RPMI8226 (cell line): ENCODE results near the gene DENND5B.
"Not testable (repeated sequence)": the region's sequence is repeated elsewhere in the genome, so short reads cannot be mapped to it uniquely, and the experiment has no call there.

Experiments used
- DNase-seq: peaks from one replicate; pipeline ENCODE4 v3.0.0-alpha.2; 2015

DENND5B gene

DNA sequence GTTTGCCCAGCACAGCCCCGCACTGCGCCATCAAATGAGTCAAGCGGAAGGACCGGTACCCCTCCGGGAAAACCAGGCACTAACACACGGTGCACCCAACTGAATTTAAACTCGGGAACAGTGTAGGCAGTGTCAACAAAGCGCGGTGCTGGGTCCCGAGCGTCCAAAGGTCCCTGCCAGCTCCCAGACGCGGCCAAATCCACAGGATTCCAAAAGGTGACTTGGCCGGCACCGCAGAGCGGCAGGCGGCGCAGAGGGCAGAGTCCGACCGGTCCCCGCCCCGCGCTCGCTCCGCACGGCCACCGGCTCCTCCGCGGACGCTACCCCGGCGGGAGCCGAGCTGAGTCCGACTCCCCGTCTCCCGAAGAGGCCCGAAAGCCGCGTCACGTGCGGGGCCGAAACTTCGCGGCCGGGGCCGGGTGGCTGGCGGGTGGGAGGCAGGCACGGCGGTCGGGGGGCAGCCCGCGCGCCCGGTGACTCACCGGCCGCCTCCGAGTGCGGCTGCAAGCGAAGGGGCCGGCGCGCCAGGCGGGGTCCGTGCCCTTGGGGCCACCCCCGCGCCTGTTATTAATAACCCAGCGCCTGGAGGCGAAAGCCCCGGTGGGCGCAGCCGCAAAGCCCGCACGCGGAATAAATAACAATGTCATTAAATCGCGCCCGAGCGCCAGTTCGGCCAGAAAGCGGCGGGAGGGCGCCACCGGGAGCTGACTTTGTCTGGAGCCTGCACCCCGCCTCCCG, 863 bp downstream of the DENND5B start:
- peak; percentile 45 for DNase-seq

DNA sequence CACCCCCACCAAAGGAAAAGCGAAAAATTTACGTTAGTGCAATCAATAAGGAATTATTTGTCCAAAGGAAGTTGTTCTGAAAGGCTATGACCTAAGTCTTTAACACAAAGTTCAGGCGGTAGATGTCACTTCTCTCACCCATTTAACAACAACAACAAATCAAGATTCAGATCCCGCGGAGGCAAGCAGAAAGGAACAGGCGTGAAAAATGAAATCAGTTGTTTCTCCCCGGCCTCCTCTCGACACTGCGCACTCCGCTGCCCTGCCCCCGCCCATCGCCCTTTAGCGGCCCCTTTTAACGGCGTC, 1.4 kb downstream of the DENND5B start:
- no peak for DNase-seq

DNA sequence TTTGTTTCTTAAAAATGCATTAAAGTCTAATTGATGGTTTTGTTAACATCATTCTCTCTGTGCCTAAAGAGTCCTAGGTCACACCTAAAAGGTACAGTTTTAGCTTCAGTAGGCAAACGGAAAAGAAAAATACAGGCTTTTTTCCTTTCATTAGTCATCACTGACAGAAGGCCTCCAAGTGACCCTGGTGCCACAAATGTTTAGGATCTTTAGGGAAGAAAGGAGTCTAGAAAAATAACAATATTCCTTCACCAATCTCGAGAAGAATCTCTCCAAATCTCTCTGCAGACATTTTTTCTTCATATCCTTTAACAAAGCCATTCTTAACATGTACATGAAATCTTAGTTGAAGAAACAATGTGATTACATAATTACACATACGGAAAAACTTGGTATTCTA, 2.0 kb downstream of the DENND5B start:
- DNase-seq, result no peak

DNA sequence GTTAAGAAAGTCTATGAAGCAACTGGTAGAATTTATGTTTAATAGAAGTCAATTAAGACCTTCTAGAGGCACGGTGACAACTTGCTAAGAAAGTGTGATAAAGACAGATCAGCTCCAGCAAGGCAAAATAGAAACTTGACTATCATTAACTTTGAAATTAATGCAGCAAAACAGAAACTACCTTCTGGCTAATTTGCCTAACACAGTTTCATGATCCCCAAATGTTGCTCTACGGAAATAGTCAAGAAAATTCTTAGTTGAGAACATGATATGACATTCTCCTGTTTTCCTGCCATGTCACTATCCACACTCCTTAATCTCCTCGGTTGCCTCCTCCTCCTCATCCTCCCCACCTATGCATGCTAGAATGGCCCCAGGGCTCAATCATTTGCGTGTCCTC, 4.2 kb downstream of the DENND5B start:
- DNase-seq, result no peak

DNA sequence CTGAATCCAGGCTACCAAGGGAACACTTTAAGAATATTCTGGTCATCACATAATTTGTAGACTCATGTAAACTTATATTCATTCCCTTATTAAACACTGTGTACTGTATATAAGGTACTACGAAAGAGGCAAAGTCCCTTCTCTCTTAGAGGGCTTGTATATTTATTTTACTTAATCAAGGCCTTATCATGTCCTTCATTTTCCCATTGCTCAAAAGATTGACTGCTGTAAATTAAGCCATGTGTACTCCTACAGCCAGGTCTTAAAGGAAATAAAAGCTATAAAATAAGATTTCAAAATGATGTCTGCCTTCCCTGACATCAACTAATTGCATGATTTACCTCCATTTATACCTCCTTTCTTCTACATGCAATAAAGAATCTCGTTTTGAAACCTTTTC, 5.0 kb downstream of the DENND5B start:
- no peak for DNase-seq

DNA sequence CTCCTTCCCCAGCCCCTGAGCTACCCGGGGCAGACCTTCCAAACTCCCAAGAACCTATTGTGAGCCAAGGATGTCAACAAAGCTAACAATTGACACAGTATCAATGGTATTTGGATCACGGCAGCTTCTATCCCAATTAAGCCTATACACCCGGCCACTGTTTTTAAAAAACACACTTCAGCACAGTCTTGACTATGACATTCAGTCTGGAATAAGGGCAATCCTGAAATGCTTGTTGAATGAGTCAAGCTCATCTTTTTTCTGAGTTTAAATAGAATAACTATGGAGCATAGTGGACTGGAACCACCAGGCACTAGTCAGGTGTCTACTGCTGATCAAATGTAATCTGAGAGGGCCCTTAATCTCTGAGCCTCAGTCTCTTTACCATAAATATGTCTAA, 5.7 kb downstream of the DENND5B start:
- DNase-seq, result no peak

DNA sequence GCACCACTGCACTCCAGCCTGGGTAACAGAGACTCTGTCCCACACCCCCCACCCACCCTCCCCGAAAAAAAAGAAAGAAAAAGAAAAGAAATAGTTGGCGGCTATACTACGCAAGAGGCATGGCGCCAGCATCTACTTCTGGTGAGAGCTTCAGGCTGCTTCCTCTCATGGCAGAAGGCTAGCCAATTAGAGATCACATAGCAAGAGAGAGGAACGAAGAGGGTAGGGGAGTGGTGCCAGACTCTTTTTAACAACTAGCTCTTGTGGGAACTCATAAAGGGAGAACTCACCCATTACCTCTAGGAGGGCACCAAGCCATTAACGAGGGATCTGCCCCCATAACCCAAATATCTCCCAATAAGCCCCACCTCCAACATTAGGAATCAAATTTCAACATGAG, 6.2 kb downstream of the DENND5B start:
- DNase-seq, result no peak

DNA sequence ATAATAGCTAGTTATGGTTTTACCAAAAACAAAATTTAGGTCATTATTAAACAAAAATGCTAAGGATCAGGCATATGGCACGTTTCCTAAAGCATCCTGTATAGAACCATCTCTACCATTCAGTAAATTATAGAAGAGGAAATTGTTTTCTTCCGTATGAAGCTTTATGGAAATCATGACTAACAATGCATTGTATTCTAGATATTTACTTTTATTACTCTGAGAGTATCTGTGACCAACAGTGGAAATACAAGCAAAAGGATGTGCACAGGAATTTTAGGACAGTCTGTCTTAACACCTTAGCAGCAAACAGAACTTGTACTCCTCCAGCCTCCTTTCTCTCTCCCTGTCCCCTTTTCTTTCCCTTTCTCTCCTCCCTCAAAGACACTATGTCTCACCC, 7.1 kb downstream of the DENND5B start:
- DNase-seq, result no peak

DNA sequence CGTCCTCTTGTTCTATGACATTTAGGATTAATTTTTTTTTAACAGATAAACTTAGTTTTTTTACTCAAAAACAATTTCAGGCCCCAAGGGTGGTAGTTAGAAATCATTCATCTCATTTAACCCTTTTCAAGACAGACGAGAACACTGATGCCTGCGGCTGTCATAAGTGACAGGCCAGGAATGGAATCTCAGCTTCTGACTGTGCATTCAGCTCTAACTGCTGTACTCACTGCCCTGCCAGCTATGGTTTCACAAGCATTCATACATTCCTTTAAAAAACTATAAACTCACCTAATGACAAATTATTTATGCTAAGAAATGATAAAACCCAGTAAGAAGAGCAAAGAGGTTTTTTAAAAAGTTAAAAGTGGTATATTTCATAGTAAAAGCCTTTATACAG, 8.8 kb downstream of the DENND5B start:
- no peak for DNase-seq

DNA sequence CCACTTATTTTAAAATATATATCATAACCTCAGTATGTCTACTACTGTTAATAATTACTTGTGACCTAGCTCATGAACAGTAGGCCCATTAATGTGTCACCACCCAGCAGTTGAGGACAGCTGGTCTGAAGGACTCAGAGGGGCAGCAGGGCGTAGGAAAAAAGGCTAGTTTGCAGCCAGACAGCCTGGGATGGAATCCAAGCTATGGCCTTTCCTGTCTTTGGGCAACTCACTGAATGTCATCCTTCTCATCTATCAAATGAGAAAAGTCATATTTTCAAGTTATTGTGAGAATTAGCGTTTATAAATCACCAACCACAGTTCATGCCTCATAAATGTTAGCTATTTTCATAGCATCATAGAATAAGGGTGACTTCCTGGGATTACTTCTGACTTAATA, 12.3 kb downstream of the DENND5B start:
- no peak for DNase-seq

DNA sequence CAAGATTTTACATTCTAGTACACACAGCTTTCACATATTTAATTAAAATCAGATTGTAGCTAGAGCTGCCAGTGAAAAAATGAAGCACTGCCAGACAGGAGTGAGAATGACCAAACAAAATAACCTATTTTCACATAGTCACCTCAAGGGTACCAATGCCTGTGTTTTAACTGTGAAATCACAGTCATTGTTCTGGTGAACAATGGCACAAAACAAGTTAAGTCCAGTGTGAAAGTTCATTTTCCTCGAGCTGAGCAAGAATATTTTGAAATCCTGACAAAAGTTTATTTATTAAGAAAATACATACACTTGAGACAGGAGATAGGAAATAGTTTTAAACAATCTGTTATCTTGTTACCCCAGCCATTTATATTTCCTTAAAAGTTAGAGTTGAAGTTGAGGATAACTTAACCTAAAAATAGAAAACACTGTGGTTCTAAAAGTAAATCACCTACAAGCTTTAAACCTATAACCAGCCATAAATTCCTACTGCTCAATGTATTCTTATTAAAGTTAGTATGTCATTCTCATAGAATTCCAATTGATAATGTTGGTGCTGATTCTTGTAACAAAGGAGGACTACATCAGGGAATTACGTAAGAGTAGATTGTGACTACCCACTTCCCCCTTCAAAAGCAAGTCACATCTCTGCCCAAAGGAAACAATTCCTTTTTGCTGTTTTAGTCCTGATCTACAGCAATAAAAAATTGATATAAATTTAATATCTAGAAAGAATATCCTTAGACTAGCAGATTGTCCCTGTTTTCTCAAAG, 15.9 kb downstream of the DENND5B start:
- DNase-seq, result no peak

DNA sequence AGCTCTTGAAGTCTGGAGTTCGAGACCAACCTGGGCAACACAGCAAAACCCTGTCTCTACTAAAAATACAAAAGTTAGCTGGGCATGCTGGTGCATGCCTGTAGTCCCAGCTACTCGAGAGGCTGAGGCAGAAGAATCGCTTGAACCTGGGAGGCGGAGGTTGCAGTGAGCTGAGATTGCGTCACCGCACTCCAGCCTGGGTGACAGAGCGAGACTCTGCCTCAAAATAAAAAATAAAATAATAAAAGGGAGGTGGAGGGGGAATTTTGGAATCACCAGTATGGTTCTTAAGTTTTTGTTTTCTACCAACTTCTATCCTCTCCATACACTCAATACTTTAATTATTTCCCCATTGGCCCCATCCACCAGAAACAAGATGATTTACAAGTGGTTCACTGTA, 16.6 kb downstream of the DENND5B start:
- not testable (repeated sequence) for DNase-seq

DNA sequence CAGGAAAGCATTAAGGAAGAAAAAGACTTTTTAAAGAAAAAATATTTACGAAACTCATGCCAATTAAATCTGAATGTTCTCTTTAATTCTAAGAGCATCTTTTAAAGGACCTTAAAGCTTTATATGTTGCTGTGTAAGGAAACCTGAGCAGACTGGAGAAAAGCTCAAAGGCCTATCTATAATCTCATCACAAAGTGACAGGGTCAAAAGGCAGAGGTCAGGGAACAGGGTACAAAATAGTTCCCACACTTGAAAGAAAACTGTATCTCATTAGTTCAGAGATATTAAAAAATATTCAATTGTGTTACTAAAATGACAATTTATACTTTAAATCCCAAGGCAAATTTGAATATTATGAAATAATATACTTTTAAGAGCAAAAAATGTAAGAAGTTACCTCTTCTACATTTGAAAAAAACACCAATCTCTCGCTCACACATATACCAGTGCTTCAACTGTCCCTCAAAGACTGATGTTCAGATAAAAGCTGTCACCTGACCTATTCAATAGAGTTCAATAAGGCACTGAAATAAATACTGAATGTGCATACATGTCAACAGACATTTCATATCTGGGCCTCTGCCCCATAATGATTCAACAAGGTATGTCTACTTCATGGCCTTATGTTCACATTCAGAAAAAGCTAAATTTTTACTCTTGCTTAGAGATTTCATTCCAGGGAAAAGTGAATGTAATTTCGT, 17.9 kb downstream of the DENND5B start:
- no peak for DNase-seq

DNA sequence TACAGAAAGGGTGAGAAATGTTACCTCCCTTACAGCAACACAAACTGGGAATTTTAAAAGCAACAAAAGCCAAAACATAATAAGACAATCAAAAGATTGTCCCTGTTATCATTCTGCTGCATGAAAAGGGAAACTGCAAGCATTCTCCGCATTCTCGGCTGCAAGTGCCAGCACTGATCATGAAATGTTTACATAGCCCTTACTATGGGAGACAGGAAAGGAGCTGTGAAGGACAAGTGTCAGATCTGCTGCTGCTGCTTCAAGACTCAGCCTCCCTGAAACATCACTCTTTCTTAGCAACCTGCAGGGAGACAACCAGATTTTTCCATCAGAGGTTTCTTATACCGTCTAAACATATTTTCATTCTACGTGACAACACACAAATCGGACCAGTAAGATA, 20.1 kb downstream of the DENND5B start:
- DNase-seq, result no peak

DNA sequence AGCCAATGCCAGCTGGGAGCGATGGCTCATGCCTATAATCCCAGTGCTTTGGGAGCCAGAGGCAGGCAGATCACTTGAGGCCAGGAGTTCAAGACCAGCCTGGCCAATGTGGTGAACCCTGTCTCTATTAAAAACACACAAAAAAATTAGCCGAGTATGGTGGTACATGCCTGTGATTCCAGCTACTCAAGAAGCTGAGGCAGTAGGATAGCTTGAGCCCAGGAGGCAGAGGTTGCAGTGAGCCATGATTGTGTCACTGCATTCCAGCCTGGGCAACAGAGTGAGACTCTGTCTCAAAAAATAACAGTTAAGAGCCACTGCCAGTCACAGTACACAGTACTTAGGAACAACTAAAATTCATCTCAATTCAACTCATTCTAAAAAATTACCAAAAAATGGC, 21.4 kb downstream of the DENND5B start:
- not testable (repeated sequence) for DNase-seq

DNA sequence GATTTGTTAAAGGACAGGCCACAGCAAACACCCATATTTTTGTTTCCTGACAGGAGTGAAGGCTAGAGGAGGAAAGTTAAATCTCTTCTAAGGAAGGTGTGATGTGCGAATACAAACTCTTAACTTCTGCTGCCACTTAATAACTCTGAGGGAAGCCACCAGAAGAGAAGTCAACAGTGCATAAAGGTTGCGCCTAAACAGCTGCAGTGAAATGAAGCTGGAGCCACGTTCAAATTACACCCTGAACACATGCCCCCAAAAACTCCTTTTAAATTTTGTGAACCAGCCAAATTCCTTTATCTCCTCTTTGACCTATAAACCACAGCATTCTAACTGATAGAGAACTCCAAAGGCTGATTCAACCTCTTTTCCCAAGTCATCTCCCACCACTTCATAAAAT, 22.4 kb downstream of the DENND5B start:
- no peak for DNase-seq

DNA sequence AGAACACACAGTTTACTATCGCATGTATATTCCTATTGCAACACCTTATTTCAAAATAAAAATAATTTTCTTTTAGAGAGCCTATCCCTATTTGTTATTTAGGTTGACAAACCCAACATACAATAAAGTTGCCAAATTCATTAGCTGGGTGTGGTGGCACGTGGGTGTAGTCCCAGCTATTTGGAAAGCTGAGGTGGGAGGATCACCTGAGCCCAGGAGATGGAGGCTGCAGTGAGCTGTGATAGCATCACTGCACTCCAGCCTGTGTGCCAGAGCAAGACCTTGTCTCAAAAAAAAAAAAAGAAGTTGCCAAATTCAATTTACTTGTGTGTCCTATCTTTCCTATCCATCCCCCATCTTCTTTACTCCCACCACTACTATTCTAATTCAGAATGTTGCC, 23.9 kb downstream of the DENND5B start:
- no peak for DNase-seq

DNA sequence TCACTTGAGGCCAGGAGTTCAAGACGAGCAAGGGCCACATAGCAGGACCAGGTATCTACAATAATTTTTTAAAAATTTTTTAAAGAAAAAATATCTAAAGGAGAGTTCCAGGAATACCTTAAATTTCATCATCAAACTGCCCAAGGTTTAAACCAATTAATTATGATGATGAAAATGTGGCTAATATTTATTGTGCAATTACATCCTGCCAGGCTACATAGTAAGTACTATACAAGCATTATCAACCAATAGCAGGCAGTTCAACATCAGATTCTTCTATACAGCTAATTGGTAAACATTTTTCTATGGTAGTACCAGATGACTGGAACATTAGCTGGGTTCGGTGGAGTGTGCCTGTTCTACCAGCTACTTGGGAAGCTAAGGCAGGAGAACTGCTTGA, 24.4 kb downstream of the DENND5B start:
- DNase-seq, result no peak

DNA sequence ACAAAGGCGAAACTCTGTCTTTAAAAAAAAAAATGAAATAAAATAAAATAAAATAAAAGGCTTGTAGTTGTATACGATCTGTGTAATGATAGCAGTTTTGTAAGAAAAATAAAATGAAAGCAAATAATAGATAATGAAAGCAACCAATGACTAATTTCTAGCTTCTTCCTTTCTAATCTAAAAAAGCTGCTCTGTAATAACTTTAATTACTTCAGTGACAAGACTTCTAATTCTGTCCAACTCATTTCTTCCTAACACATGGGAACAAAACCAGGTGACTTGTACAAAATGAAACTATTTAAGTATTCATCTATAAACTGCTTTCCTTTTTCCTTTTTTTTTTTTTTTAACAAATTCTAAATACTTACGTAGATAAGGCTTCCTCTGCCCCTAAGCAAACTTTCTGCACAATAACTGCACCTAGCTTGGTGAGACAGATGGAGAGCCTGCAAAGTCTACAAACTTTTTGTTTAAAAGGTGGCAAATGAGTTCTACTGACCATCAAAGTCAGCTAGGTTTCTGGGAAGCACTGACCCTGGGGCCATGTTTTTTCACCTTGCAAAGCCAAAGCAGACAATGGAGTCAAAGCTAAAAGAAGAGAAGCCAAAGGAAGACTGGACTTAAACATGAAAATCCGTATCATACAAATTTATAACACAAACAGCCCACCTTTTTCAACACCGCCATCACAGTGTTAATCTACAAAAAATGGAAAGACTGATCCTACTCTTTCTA, 28.2 kb downstream of the DENND5B start:
- no peak for DNase-seq

DNA sequence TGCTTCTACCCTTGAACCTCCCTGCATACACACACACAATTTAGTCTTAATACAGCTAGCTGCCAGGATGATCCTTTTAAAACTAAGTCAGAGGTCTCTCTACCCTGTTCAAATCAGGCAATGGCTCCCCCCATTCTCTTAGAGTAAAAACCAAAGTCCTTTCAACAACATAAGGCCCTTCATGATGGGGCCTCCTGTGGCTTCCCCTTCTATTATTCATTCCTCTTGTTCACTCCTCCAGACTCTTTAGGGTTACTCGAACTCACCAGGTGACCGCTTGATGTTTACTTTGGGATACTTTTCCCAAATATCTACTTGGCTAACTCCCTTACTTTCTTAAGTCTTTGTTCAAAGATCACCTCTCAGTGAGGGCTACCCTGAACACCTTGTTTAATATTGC, 30.4 kb downstream of the DENND5B start:
- no peak for DNase-seq

DNA sequence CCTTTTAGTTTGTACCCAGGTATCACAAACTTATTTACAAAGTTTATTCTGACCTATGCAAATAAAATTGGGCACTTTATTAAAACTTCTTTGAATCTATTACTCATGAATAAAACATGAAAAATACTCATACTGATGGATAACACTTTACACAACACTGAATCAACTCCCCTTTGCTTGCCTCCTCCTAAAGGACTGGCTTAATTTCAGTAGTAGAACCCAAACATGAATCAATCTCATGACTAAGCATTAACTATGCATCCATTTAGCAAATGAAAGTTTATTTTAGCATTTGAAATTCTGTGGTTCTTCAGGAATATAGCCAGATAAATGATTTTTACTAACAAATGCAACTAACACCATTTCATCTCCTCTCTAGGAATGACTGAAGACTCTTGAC, 32.4 kb downstream of the DENND5B start:
- DNase-seq, result no peak

DNA sequence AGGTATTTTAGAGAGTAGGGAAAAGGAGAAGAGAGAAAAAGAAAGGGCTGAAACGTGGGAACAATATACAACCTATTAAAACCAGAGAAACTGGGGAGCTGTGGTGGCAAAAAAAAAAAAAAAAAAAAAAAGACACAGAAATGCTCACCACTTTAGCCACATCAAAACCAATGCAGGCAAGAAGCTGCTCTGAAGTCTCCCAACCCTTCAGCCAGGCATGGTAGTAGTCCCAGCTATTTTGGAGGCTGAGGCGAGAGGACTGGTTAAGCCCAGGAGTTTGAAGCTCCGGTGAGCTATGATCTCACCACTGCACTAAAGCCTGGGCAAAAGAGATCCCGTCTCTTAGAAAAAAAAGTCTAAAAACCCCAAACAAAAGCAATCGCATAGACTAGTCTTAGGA, 33.2 kb downstream of the DENND5B start:
- DNase-seq, result no peak

DNA sequence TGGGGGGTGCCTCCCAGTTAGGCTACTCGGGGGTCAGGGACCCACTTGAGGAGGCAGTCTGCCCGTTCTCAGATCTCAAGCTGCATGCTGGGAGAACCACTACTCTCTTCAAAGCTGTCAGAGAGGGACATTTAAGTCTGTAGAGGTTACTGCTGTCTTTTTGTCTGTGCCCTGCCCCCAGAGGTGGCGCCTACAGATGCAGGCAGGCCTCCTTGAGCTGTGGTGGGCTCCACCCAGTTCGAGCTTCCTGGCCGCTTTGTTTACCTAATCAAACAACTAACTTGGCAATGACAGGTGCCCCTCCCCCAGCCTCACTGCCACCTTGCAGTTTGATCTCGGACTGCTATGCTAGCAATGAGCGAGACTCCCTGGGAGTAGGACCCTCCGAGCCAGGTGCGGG, 35.5 kb downstream of the DENND5B start:
- DNase-seq, result not testable (repeated sequence)

DNA sequence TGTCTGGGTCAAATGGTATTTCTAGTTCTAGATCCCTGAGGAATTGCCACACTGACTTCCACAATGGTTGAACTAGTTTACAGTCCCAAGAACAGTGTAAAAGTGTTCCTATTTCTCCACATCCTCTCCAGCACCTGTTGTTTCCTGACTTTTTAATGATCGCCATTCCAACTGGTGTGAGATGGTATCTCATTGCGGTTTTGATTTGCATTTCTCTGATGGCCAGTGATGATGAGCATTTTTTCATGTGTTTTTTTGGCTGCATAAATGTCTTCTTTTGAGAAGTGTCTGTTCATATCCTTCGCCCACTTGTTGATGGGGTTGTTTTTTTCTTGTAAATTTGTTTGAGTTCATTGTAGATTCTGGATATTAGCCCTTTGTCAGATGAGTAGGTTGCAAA, 40.3 kb downstream of the DENND5B start:
- DNase-seq, result not testable (repeated sequence)
